GM19351 (cell line): Measurements from ENCODE around the gene CADPS.

ENCODE experiments used
- ATAC-seq: cut with Tn5 transposase; IDR thresholded peaks from one replicate; pipeline ENCODE4 v1.9.1; 2021; ENCODE audit warnings: mild to moderate bottlenecking, moderate library complexity; ENCODE audit not compliant: unreplicated experiment

Gene CADPS

GRCh38 chr3:62529230-62529629 is 346.0 kb downstream of the CADPS start:
- no peak for ATAC-seq

- no peak for ATAC-seq
Measured at GRCh38 chr3:62527474-62527873, 347.7 kb downstream of the CADPS start.

GRCh38 chr3:62525281-62525680 is 349.9 kb downstream of the CADPS start:
- ATAC-seq = no peak

DNA sequence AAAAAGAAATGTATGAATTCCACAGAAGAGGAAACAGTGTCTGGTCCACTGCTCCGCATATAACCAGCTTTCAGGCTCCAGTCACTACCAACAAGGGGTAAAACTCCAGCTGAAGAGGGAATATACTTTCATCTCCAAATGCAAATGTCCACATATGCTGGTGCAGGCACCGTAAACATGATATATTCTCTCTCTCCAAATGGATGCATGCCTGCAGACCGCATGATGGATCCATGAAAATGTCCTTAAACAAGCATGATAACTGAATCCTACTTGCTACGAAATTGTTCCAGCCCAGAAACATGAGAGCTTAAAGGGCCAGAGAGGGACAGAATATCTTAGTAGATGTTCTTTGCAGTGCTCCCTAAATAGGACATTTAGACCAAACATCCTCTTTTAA is 351.5 kb downstream of the CADPS start:
- ATAC-seq = no peak

DNA sequence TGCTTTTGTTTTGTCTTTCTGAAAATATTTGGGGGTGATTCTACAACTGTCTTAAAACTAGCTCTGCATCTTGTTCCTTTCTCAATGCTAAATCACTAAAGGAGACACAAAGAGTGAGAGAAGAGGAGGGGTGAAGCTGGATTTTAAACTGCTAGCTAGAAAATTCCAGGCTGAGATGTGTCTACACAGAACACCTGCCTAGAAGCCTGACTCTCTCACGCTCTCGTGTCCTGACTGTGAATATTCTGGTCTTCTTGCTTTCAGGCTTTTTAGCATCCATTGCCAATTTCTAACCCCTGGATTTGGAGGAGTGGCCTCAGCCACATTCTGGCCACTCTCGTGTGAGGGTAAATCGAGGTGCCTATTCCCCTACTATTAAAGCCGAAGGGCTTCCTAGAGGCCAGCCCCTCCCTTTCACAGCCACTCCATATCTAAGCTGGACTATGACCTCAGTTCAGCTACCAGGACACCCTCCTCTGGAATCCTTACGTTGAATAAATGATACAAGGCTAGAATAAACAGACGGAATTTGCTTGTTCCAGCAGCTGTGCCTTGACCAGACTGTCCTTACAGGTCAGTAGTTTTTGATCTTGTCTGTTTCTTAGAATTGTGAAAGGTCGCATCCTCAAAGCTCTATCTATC is 353.6 kb downstream of the CADPS start:
- no peak for ATAC-seq

DNA sequence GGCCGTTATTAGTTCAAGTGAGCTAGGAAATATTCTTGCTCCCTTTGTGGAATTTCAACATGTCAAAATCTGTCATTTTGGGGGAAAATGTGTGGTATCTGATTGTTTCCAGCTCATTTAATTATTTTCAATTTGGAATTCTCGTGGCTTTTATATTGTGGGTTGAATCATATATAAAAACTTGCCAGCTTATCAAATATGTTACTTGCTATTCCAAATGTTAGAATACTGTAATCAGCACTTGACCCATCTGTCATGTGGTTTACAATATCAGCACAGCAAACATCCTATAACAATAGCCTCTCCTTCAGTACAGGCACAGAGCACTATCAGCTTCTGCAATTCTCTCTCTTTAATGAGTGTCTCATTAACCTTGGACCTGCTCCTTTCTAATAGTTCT is 371.7 kb downstream of the CADPS start:
- ATAC-seq = no peak

DNA sequence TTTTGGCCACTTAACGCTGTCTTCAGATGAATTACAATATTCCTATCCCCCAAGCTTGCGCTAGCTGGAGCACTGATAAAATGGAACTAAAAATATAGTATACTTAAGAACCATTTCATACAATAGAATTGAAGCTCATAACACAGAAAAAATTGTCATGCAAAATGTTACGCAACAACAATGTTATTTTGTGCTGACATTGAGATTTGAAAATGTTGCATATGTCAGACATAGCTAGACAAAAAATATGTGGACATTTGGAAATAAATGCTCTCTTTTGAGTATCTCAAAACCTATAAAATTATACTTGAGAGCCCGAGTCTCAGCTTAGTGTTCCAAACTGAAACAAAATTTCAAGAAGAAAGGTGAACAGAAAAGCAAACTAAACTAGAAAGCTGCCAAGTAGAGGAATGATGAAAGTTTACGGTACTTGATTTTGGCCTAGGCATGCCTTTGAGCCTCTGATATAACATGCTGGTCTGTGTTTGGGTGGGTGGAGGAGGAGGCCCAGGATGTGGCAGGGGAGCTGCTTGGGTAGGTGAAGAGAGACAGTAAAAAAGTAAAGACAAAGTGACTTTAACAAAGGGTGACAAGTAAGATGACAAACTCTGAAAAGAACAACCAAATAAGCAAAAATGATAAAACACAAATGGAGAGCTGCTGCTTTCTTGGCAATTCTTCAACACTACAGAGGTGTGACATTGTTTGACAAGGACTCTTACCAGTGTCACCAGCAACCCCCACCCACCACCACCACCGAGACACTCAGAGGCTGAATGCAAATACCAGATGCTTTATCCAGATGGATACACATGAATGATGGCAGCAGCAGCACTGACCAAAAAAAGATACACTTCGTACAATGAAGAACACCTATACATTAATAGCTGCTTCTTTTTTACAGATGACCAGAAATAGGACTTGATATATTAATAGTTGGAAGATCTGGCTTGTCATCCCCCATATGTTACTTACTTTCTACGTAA is 372.6 kb downstream of the CADPS start:
- peak; percentile 78 for ATAC-seq

DNA sequence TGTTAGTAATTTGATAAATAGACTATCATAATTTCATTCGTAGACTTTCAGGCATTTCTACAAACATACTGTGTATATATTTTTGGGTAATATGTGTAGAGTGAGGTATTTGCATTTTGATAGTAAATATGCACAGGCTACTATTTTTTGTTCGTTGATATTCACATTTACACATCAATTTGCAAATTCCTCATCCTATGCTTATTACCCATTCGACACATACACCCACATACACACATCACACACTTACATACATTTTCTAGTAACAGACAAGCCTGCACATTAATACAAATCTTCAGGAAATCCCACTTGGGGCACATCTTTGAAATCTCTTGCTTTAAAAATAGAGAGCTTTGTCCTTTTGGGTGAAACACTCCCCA is 373.9 kb downstream of the CADPS start:
- ATAC-seq = no peak

DNA sequence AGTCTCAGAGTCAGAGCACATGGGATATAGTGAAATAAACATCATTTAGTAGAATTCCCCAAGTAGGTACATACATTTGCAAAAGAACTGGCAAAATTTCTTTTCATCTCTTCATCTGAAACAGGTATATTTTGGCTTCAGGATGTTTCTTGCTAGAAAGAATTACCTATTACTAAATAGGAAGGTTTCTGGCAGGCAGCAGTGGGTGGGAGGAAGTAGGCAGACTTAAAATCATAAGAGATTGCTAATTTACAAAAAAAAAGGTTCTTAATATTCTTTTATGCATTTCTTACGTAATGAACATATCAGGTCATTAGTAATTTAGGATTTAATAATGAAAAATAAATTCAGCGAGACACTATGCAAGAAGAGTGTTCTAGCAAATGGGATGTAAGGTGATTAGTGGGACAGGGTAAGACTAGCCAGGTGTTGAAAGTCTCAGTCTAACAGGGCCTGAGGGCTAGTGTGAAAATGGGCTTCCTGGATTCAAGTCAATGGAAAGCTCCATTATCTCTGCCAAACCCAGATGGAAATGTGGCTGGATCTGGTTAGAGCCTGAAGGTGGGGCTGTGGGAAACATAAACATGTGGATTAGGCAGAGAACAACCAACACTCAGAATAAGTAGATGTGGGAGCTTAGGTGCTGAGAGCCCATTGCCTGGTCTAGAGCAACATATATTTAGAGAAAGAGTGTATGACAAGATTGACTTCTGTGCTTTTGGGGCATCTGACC is 374.5 kb downstream of the CADPS start:
- ATAC-seq = no peak

- ATAC-seq = no peak
Measured at GRCh38 chr3:62497156-62497555, 378.1 kb downstream of the CADPS start.

DNA sequence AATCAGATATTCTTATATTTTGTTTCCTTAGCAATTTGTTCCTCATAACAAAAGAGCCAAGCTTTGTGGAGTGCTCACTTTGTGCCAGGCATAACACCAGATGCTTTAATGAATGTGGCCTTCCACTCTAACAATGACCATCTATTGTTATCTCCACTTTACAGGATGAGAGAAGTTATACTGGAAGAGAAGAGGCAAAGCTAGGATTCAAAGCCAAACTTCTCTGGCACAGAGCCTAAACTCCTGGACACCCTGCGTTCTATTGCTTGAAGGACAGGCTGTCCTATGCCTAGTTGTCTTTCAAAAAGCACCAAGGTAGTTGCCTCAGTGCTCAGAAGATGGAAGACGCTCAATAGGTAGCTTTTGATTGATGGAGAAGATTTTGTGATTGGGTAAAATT is 378.7 kb downstream of the CADPS start:
- ATAC-seq = no peak

DNA sequence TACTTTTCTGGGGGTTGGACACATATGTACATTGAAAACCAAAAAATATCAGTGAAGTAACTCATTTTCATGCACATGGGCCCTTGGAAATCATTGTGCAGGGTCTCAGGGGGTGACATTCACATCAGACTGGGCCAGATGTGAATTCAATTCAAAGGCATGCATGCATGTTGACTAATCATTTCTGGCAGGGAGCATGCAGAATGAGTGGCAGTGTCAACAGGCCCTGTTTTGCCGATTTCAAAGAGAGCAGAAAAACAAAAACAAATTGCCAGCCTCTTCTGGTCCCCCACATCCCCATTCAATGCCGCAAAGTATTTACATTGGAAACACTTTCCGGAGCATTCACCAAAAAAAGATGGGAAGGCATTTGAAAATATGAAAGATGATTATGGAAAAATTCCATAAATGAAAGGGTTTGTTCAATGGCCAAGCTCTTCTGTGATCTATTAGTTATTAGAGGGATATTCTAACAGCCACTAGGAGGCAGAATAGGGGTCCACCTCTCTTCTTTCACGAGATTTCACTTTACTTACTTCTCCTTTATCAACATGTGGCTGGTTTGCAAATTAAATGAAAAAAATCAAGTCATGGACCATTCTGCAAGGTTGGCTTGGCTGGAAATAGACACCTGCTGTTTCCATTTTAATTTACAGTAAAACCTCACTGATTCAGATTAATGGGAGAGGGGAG is 382.0 kb downstream of the CADPS start:
- peak; percentile 55 for ATAC-seq

GRCh38 chr3:62482961-62483360 is 392.3 kb downstream of the CADPS start:
- no peak for ATAC-seq

GRCh38 chr3:62481962-62482361 is 393.3 kb downstream of the CADPS start:
- ATAC-seq = no peak

- no peak for ATAC-seq
Measured at GRCh38 chr3:62480056-62480455, 395.2 kb downstream of the CADPS start.

DNA sequence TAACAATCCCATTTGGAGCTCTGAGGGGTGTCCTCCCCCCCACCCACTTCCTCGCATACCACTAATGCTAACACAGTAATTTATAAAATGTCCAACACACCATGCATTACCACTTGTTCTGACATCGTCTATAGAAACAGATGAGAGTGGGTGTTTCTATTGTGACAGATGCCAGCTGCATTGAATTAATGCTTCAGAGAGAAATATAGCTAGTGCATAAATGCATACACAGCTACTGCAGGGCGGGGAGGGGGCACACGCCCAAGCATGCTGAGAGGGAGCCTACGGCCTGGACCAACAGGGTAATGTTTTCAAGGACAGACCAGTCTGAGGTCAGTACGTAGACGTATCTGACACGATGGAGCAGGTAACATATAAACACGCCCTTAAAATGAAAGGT is 395.9 kb downstream of the CADPS start:
- ATAC-seq = no peak

DNA sequence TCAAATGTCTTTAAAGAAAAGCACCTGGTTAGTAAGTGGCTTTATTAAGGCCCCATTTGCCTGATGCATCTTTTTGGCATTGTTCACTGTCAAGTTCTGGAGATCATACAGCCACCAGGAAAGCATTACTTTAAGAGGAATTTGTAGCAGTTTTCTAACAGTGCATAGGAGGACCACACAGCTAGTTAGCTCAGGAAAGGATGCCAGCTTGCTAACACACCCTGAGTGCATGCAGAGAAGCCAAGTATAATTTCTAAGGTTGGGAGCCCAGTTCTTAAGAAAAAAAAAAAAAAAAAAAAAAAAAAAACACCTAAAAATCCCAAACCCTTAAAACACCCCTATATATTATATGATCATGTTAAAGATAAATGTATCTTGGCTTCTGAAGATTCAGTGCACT is 399.9 kb downstream of the CADPS start:
- no peak for ATAC-seq

- no peak for ATAC-seq
Measured at GRCh38 chr3:62467966-62468722, 407.1 kb downstream of the CADPS start.

DNA sequence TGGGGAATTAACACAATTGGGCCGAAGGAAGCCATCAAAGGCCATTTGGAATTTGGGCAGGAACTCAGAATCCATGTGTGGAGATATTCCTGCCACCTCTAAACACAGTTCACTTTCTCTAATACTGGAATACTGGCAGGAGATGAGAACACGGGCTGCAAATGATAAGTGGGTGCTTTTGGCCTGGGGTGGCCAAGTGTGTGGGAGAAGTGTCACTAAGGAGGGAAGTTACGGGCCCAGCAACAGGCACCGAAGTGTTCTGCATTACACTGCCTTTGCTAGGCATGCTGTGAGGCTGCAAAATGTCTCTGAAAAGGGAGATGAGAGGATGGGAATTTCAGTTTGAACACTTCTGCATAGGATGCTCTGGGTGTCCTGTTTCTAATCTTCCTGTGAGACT is 412.4 kb downstream of the CADPS start:
- ATAC-seq = no peak

DNA sequence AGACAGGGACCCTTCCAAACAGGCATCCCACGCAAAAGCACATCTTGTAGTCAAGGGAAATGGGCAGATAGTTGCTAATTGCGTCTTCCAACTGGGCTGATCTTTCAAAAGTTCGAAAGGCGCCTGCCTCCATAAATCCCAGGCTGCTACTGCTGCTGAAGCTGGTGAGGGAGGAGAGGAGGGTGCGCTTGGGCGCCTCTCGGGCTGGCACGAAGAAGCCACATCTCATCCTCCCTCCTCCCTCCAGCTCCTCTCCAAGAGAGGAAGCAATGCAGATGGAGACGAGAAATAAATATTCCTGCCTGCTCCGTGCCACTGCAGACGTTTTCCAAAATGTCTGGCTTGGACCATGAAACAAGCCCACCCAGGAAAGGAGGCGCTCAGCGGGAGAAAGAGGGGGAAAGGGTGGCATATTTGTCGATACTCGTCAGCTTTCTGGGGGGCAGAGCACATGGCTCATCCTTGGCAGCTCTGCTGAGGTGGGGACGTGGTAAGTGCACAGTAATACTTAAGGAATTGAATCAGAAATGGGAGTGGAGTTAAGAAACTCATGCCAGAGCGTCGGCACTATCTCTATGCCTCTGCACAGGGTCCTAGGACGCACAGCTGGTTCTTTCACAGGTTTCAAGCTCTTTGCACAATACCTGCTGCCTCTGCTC is 413.0 kb downstream of the CADPS start:
- ATAC-seq = no peak
